Loucy (cell line): ENCODE measurements around the gene BHLHA15.

Source experiments
- CTCF ChIP-seq: fragments of 200-600 bp; sonication (generic); conservative IDR thresholded peaks from 2 replicates; pipeline ENCODE4 v1.5.1; 2014; ENCODE audit warnings: mild to moderate bottlenecking, antibody characterized with exemption, low read length
- EZH2phosphoT487 ChIP-seq: fragments of 200-600 bp; IDR thresholded peaks from 2 replicates; pipeline ENCODE4 v1.6.1; 2018; ENCODE audit warnings: antibody characterized with exemption, mild to moderate bottlenecking, moderate library complexity, borderline replicate concordance

GRCh38 chr7:98214811-98215321 is 3.6 kb downstream of the BHLHA15 start:
- no peak for TF ChIP-seq CTCF
- no peak for TF ChIP-seq EZH2phosphoT487
